ENCODE data around the gene ANKRD45.
"Not testable (repeated sequence)": the region's sequence is repeated elsewhere in the genome, so short reads cannot be mapped to it uniquely, and the experiment has no call there.

ANKRD45 gene

DNA sequence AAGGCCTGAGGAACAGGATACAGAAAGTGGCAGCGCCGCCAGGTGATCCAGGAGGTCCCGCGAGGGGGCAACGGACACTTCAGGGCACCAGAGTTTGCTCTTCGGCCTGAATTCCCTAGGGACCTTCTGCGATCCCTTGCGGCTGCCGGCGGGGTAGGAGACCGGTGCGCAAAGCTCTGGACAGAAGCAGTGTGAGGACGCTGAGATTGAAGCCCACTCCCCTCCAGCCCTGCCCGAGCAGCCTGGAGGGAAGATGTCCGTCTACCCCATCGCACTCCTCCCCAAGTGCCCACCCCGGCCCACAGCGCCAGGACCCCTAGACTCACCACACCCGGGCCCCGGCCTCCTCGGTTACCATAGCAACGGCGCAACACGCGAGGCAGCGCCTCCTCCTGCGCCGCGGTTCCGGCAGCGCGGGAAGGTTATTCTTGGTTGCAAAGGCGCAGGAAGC is at the start of gene ANKRD45:
ANKRD45 (minus strand) TSS at position 361 of the 451 bp plus-strand sequence. CDS start 10,433 bp downstream, outside the sequence.
- peak; percentile 42 for DNase-seq (ENCODE audit: low read depth)

DNA sequence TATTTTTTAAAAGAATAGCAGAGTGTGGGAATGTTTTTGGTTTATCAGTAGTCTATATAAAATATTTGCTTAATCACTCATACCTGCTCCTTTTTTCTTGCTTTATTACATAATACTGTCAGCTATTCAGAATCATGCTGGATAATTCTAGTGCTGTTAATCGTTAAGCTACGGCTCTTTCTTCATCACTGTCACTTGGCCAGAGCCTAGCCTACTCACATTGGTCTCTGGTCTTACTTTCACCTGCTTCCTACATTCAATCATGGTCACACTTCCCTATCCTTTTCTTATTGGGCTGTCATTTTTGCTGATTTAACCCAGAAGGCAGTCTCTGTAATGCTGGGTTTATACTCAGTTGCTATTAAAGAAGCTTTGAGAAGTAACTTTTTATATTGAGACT is 47.6 kb upstream of the ANKRD45 start:
- DNase-seq (ENCODE audit: low read depth): no peak

- no peak for DNase-seq (ENCODE audit: low read depth)
Measured at GRCh38 chr1:173715538-173715844, 45.8 kb upstream of the ANKRD45 start.

GRCh38 chr1:173714759-173715537 is 45.3 kb upstream of the ANKRD45 start, which contains the start of gene KLHL20:
Gene KLHL20, plus strand, starts transcription at chr1:173714981. Its CDS starts 1,063 bp downstream, at chr1:173716044.
- peak; percentile 93 for DNase-seq (ENCODE audit: low read depth)

- DNase-seq (ENCODE audit: low read depth): no peak
Measured at GRCh38 chr1:173714441-173714758, 44.7 kb upstream of the ANKRD45 start.

DNA sequence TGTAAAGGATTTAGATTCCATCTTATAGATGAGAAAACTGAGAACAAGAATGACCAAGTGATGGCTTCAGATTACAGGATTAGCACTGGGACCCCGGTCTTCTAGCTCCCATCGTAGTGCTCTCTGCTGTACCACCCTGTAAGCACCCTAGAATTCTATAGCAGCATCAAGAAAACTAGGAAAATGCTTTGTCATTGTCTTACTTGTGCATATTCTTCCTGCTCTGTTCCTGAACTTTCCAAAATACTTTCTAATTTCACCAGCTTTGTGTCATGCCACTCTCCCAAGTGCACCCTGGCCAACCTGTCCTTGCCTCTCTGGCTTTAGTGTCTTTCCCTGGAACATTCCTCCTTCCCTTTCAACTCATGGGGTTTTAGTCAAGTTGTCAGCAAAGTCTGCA is 39.1 kb upstream of the ANKRD45 start:
- no peak for DNase-seq (ENCODE audit: low read depth)

DNA sequence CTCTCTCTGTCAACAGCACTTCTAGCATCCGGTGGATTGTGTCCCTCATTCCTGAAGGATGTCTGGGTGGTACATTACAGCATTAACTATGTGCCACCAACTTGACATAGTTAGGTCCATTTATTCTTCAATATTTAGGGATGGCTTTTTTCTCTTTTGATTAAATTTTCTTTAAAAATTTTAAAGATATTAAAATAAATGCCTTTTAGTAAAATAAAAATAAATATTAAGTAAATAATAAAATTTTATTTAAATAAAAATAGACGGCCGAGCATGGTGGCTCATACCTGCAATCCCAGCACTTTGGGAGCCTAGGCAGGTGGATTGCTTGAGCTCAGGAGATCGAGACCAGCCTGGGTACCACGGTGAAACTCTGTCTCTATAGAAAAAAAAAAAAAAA is 35.5 kb upstream of the ANKRD45 start:
- DNase-seq (ENCODE audit: low read depth): no peak

GRCh38 chr1:173702736-173703135 is 33.1 kb upstream of the ANKRD45 start:
- no peak for DNase-seq (ENCODE audit: low read depth)

- DNase-seq (ENCODE audit: low read depth): not testable (repeated sequence)
Measured at GRCh38 chr1:173701299-173701698, 31.6 kb upstream of the ANKRD45 start.

DNA sequence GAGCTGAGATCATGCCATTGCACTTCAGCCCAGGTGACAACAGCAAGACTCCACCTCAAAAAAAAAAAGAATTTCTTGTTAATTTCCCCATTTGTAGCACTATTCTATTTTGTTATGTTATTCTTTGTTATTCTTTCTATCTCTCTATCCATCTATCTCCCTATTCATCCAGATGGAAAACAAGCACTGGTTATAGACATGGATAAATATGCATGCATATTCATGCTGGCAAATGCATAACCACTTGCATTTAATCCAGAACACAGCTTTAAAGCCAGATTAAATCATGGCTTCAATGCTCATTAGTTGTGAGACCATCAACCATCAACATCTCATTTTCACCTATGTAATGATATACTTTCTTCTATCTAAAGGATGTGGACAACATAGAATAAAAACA is 23.6 kb upstream of the ANKRD45 start:
- no peak for DNase-seq (ENCODE audit: low read depth)

- no peak for DNase-seq (ENCODE audit: low read depth)
Measured at GRCh38 chr1:173688300-173688699, 18.6 kb upstream of the ANKRD45 start.

GRCh38 chr1:173685121-173685520 is 15.5 kb upstream of the ANKRD45 start:
- not testable (repeated sequence) for DNase-seq (ENCODE audit: low read depth)

DNA sequence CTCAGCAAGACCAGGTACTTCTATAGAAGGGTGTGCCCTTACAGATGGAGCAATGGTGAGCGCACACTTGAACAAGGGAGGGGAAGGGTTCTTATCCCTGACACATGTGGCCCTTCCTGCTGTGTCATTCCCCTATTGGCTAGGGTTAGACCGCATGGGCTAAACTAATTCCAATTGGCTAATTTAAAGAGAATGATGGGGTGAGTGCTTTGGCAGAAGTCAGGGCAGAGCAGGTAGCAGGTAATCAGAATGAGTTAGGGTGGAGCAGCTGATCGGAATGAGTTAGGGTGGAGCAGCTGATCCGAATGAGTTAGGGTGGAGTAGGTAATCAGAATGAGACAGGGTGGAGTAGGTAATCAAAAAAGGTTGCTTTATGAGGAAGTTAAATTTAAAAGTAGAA is 14.2 kb upstream of the ANKRD45 start:
- DNase-seq (ENCODE audit: low read depth): not testable (repeated sequence)

DNA sequence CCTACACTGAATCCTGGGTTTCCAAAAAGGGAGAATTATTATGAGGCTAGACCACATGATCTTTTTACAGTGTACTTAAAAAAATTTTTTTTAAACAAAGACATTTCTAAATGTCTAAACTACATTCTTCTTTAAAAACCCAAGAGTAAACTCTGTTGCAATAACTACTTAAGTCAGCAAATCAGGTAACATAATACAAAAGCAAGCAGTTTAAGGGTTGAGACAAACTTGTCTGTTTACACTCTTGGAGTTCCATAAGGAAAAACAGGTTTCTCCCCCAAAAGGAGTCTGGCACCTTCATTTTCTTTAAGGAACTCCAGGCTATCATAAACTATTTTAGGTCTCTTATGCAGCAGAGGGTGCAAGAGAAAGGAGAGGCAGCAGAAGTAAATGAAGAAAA is 12.5 kb upstream of the ANKRD45 start:
- no peak for DNase-seq (ENCODE audit: low read depth)

DNA sequence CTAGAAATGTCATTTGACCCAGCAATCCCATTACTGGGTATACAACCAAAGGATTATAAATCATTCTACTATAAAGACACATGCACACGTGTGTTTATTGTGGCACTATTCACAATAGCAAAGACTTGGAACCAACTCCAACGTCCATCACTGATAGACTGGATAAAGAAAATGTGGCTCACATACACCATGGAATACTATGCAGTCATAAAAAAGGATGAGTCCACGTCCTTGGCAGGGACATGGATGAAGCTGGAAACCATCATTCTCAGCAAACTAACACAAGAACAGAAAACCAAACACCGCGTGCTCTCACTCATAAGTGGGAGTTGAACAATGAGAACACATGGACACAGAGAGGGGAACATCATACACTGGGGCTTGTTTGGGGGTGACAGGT is 10.5 kb upstream of the ANKRD45 start:
- not testable (repeated sequence) for DNase-seq (ENCODE audit: low read depth)

DNA sequence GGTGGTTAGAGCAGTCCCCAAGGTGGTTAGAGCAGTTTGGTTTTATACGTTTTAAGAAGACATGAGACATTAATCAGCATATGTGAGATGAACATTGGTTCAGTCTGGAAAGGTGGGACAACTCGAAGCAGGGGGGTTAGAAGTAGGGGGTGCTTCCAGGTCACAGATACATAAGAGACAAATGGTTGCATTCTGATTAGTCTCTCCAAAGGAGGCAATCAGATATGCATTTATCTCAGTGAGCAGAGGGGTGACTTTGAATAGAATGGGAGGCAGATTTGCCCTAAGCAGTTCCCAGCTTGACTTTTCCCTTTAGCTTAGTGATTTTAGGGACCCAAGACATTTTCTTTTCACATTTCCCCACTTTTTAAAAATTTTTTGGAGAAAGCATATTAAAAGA is 4.8 kb upstream of the ANKRD45 start:
- DNase-seq (ENCODE audit: low read depth): not testable (repeated sequence)

DNA sequence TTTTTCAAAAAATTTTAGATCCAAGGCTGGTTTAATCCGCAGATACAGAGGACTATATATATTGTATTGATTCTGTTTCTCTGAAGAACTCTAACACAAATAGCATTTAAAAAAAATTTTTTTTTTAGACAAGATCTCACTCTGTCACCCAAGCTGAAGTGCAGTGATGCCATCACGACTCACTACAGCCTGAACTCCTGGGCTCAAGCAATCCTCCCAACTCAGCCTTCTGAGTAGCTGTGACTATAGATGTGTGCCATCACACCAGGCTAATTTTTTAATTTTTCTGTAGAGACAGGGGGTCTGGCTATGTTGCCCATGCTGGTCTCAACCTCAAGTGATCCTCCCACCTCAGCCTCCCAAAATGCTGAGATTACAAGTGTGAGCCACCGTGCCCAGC is 3.0 kb downstream of the ANKRD45 start:
- DNase-seq (ENCODE audit: low read depth): peak; percentile 30

DNA sequence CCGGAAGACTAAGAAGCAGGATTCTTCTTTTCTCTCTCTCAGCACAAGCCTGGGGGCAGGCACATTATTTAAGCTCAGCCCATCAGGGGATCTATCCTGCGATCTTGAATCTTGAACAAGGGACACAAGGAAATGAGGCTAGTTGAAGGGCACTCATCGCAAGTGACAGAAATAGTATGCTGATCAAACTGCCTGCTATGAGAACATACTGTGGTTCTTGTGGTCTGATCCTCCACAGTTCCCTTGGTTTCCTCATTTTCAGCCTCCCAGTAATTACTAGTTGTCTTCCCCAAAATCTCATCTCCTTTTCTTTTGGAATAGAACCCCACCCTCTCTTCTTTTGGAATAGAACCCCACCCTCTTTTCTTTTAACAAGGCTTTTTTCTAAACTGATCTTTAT is 6.5 kb downstream of the ANKRD45 start:
- DNase-seq (ENCODE audit: low read depth): no peak

DNA sequence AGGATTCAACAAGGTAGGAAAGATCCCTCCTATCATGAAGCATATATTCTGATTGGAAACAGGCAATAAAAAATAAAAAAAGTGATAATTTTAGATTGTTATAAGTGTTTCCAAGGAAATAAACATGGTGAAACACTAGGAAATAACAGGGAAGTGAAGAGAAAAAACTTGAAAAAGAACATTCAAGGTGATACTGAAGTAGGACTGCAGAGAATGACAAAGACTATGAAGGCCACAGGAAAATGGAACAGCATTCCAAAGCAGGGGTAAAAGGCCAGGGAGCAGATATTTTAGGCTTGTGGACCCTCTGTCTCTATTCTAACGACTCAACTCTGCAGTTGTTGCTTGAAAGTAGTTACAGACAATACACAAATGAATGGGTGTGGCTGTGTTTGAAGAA is 7.9 kb downstream of the ANKRD45 start:
- no peak for DNase-seq (ENCODE audit: low read depth)

DNA sequence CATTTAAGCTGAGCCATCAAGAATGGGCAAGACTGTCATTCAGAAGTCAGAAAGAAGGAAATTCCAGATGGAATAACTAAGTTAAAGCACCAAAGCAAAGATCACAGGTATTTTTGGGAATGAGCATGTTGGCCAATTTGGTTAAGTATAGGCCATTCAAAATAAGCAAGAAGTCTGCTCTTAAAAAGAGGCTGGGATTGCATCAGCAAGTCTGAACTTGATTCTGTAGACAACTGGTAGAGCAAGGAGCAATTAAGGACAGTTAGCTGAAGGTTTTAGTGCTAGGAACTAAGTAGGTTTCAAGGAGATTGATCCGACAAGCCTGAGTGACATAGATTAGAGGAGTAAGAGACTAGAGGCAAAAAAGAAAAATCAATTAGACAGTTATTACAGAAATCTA is 8.4 kb downstream of the ANKRD45 start:
- DNase-seq (ENCODE audit: low read depth): no peak

- no peak for DNase-seq (ENCODE audit: low read depth)
Measured at GRCh38 chr1:173660306-173660705, 9.3 kb downstream of the ANKRD45 start.

GRCh38 chr1:173648880-173649605 is 20.6 kb downstream of the ANKRD45 start:
- DNase-seq (ENCODE audit: low read depth): no peak

DNA sequence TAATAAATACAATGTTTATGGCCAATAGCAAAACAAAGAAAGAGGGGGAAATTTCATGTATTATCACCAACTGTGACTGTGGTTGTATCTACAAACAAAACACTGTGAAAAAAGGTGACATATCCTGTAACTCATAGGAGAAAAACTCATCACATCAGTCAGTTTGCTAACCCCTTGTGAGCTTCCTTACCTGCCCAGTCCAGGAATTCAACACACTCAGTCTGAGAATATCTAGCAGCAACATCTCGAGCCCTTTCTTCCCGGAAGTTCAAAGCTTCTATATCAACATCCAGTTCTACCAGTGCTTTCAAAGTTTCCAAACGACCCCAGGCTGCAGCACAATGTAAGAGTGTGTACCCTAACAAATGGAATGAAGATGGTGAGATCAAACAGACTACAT is 23.0 kb downstream of the ANKRD45 start:
- DNase-seq (ENCODE audit: low read depth): no peak
